Measurements from ENCODE around the gene CLCN7. TPM values are rescaled to one million over a fixed set of nuclear protein-coding genes. Genes with fewer than 3 reads are reported as not detected.

CLCN7 gene
- total RNA-seq, 4 donors from 2014 or later, result 61.1 to 134 (median 100) TPM

DNA sequence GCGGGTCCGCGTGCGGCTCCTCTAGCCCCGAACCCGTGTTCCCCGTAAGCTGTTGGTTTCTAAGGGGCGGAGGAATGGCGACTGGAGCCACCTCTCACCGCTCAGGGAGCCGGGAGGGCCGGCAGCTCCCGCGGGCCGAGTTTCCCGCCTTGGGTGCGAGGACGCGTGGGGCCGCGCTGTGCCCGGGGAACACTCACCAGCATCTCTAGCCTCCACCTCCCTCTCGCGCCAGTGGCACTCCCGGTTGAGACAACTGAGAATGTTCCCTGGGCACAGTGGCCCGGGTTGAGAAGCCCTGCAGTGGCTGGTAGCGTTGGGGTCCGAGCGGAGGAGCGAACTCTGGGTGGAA lies 18.9 kb upstream of the CLCN7 start:
- H3K4me1 ChIP-seq, result peaks cover 25% of the 10 kb centered on the region
- no peaks in the 10 kb centered on the region for H3K9me3 ChIP-seq
- H3K4me3 ChIP-seq, result peak overlapping the region; percentile 68
- H3K36me3 ChIP-seq, result peaks cover 31% of the 10 kb centered on the region
- WGBS, result 0% methylated on average over 4 of the region's 30 CpGs
- TF ChIP-seq, protein P1, sequence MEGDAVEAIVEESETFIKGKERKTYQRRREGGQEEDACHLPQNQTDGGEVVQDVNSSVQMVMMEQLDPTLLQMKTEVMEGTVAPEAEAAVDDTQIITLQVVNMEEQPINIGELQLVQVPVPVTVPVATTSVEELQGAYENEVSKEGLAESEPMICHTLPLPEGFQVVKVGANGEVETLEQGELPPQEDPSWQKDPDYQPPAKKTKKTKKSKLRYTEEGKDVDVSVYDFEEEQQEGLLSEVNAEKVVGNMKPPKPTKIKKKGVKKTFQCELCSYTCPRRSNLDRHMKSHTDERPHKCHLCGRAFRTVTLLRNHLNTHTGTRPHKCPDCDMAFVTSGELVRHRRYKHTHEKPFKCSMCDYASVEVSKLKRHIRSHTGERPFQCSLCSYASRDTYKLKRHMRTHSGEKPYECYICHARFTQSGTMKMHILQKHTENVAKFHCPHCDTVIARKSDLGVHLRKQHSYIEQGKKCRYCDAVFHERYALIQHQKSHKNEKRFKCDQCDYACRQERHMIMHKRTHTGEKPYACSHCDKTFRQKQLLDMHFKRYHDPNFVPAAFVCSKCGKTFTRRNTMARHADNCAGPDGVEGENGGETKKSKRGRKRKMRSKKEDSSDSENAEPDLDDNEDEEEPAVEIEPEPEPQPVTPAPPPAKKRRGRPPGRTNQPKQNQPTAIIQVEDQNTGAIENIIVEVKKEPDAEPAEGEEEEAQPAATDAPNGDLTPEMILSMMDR (IDR thresholded peaks at IDR 0.05), result no peak
- TF ChIP-seq POLR2A (IDR thresholded peaks at IDR 0.05), result no peak
- no peak for TF ChIP-seq POLR2AphosphoS5 (IDR thresholded peaks at IDR 0.05)
- TF ChIP-seq EP300 (IDR thresholded peaks at IDR 0.05), result no peak
- peak overlapping the region; percentile 88 for H3K27ac ChIP-seq
- H3K27me3 ChIP-seq, result no peaks in the 10 kb centered on the region
- DNase-seq (ENCODE audit: low spot score in 2 of 2), result peak in 1 of 2 donors; percentile 78

- no peaks in the 10 kb centered on the region for H3K9me3 ChIP-seq
- H3K36me3 ChIP-seq, result peaks cover 28% of the 10 kb centered on the region
- 10% methylated on average over 18 of the region's 89 CpGs for WGBS
- TF ChIP-seq EP300 (IDR thresholded peaks at IDR 0.05), result peak; percentile 26
- no peak for TF ChIP-seq POLR2AphosphoS5 (IDR thresholded peaks at IDR 0.05)
- TF ChIP-seq POLR2A (IDR thresholded peaks at IDR 0.05), result no peak
- DNase-seq (ENCODE audit: low spot score in 2 of 2), result peak; percentile 83 to 90
- no peaks in the 10 kb centered on the region for H3K27me3 ChIP-seq
- H3K4me1 ChIP-seq, result peaks cover 25% of the 10 kb centered on the region
- peak within 1 kb of the TSS; percentile 88 for H3K27ac ChIP-seq
- peak within 1 kb of the TSS; percentile 68 for H3K4me3 ChIP-seq
Measured at GRCh38 chr16:1492923-1493745, 18.3 kb upstream of the CLCN7 start, which contains the start of gene TELO2. Gene TELO2 (plus strand): TSS chr16:1493360. CDS start chr16:1494282, 922 bp downstream.

GRCh38 chr16:1492082-1492922 lies 17.5 kb upstream of the CLCN7 start:
- H3K4me1 ChIP-seq, result peaks cover 25% of the 10 kb centered on the region

GRCh38 chr16:1491327-1491726 lies 16.5 kb upstream of the CLCN7 start:
- H3K27me3 ChIP-seq, result no peaks in the 10 kb centered on the region
- 56% methylated on average over 12 of the region's 12 CpGs for WGBS
- no peaks in the 10 kb centered on the region for H3K9me3 ChIP-seq
- no peak for DNase-seq (ENCODE audit: low spot score in 2 of 2)
- TF ChIP-seq POLR2A (IDR thresholded peaks at IDR 0.05), result no peak
- no peak for TF ChIP-seq POLR2AphosphoS5 (IDR thresholded peaks at IDR 0.05)
- no peak for TF ChIP-seq EP300 (IDR thresholded peaks at IDR 0.05)
- TF ChIP-seq, protein P1 (IDR thresholded peaks at IDR 0.05), result no peak
- peaks cover 11% of the 10 kb centered on the region for H3K36me3 ChIP-seq
- H3K4me1 ChIP-seq, result peaks cover 25% of the 10 kb centered on the region
- no peak overlapping the region for H3K4me3 ChIP-seq
- no peak overlapping the region for H3K27ac ChIP-seq

More at GRCh38 chr16:1492082-1492922, 17.5 kb upstream of the CLCN7 start:
- no peaks in the 10 kb centered on the region for H3K9me3 ChIP-seq
- peaks cover 20% of the 10 kb centered on the region for H3K36me3 ChIP-seq
- H3K27ac ChIP-seq, result peak overlapping the region; percentile 88
- H3K4me3 ChIP-seq, result peak overlapping the region; percentile 68
- TF ChIP-seq EP300 (IDR thresholded peaks at IDR 0.05) (no peak), POLR2A (IDR thresholded peaks at IDR 0.05) (no peak), POLR2AphosphoS5 (IDR thresholded peaks at IDR 0.05) (no peak)
- TF ChIP-seq, protein P1 (IDR thresholded peaks at IDR 0.05), result no peak
- no peaks in the 10 kb centered on the region for H3K27me3 ChIP-seq
- no peak for DNase-seq (ENCODE audit: low spot score in 2 of 2)
- 89% methylated on average over 23 of the region's 23 CpGs for WGBS

- no peak for DNase-seq (ENCODE audit: low spot score in 2 of 2)
- TF ChIP-seq EP300 (IDR thresholded peaks at IDR 0.05) (no peak), POLR2A (IDR thresholded peaks at IDR 0.05) (no peak), POLR2AphosphoS5 (IDR thresholded peaks at IDR 0.05) (no peak)
- TF ChIP-seq, protein P1 (IDR thresholded peaks at IDR 0.05), result no peak
- H3K36me3 ChIP-seq, result no peaks in the 10 kb centered on the region
- no peaks in the 10 kb centered on the region for H3K27me3 ChIP-seq
- no peak overlapping the region for H3K4me3 ChIP-seq
- 89% methylated on average over 12 of the region's 12 CpGs for WGBS
- no peaks in the 10 kb centered on the region for H3K9me3 ChIP-seq
- no peak overlapping the region for H3K27ac ChIP-seq
- H3K4me1 ChIP-seq, result peaks cover 14% of the 10 kb centered on the region
Measured at GRCh38 chr16:1489077-1489476, 14.2 kb upstream of the CLCN7 start.
